Choroid plexus epithelial cell (primary cell): ENCODE data around the gene SLC35F4.
"Not testable (repeated sequence)": the region's sequence is repeated elsewhere in the genome, so short reads cannot be mapped to it uniquely, and the experiment has no call there.

Experiments
- DNase-seq: peaks from one replicate; pipeline ENCODE4 v3.0.0-alpha.2; 2010; ENCODE audit warnings: low read depth
- H3K4me3 ChIP-seq: 2 replicates; pipeline ENCODE4 v1.5.1; 2011; ENCODE audit warnings: low read depth, mild to moderate bottlenecking, control low read depth, low read length, moderate library complexity
- CTCF ChIP-seq: conservative IDR thresholded peaks from 2 replicates; pipeline ENCODE4 v1.5.1; 2011; ENCODE audit warnings: low read depth, mild to moderate bottlenecking, control low read depth, inconsistent platforms, low read length, moderate library complexity

Gene SLC35F4

GRCh38 chr14:57870686-57871457 lies 5.0 kb upstream of the SLC35F4 start:
- no peak for DNase-seq
- H3K4me3 ChIP-seq, result no peak overlapping the region
- no peak for TF ChIP-seq CTCF

GRCh38 chr14:57869617-57870016 lies 3.7 kb upstream of the SLC35F4 start:
- TF ChIP-seq CTCF, result no peak
- DNase-seq, result no peak
- H3K4me3 ChIP-seq, result no peak overlapping the region

GRCh38 chr14:57866199-57866705 lies 360 bp upstream of the SLC35F4 start:
- TF ChIP-seq CTCF, result no peak
- H3K4me3 ChIP-seq, result no peak overlapping the region
- DNase-seq, result no peak

- no peak for TF ChIP-seq CTCF
- no peak overlapping the region for H3K4me3 ChIP-seq
- DNase-seq, result no peak
Observed at GRCh38 chr14:57865066-57865402, 858 bp downstream of the SLC35F4 start.

- no peak for TF ChIP-seq CTCF
- no peak for DNase-seq
- no peak overlapping the region for H3K4me3 ChIP-seq
Observed at GRCh38 chr14:57864659-57865058, 1.2 kb downstream of the SLC35F4 start.

GRCh38 chr14:57863471-57863870 lies 2.4 kb downstream of the SLC35F4 start:
- no peak for DNase-seq
- H3K4me3 ChIP-seq, result no peak overlapping the region
- no peak for TF ChIP-seq CTCF

GRCh38 chr14:57855666-57856065 lies 10.2 kb downstream of the SLC35F4 start:
- H3K4me3 ChIP-seq, DNase-seq: not testable (repeated sequence)
